AG09319 (cell line): Measurements from ENCODE around the gene NUP43.

Experiments used
- DNase-seq: peaks from one replicate; pipeline ENCODE4 v3.0.0-alpha.2; 2010; ENCODE audit warnings: low read depth; ENCODE audit errors: extremely low read depth
- TF ChIP-seq, protein P1 (sequence below): IDR thresholded peaks from 2 replicates; pipeline ENCODE4 v1.5.1; 2011; ENCODE audit warnings: low read depth, mild to moderate bottlenecking, inconsistent platforms, low read length, moderate library complexity

Gene NUP43

DNA sequence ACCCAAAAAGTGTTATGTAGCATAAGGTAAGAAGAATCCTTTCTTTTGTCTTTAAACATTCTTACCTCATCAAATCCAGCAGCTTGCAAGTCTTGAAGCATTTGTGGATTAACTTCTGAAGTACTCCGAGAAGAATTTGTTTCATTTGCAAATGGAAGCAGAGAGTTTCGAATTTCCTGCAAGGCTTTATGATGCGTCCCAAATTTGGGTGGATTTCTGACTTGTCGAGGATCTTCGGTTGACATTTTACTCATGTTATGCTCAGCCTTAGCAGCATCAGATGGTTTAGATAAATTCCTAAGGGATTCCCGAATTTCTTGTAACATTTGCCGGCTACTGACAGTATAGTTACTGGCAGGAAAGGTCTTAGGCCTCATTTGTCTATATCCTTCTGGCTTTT is 44.6 kb downstream of the NUP43 start:
- TF ChIP-seq, protein P1, sequence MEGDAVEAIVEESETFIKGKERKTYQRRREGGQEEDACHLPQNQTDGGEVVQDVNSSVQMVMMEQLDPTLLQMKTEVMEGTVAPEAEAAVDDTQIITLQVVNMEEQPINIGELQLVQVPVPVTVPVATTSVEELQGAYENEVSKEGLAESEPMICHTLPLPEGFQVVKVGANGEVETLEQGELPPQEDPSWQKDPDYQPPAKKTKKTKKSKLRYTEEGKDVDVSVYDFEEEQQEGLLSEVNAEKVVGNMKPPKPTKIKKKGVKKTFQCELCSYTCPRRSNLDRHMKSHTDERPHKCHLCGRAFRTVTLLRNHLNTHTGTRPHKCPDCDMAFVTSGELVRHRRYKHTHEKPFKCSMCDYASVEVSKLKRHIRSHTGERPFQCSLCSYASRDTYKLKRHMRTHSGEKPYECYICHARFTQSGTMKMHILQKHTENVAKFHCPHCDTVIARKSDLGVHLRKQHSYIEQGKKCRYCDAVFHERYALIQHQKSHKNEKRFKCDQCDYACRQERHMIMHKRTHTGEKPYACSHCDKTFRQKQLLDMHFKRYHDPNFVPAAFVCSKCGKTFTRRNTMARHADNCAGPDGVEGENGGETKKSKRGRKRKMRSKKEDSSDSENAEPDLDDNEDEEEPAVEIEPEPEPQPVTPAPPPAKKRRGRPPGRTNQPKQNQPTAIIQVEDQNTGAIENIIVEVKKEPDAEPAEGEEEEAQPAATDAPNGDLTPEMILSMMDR = no peak
- DNase-seq = no peak

DNA sequence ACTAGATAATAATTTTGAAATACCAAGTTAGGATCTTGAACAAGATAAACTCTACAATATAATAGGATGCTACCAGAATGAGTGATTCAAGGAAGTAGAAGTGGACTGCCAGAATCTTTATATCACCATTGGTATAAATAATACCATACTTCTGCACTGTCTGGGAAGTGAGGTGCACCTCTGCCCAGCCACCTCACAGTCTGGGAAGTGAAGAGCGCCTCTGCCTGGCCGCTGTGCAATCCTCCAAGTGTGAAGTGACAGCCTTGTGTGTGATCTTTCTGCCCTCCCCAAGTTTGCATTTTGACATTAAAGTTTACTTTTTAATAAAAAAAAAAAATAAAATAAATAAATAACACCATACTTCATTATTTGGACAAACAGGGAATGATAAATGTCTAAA is 47.2 kb downstream of the NUP43 start:
- DNase-seq = no peak
- TF ChIP-seq, protein P1 = no peak

DNA sequence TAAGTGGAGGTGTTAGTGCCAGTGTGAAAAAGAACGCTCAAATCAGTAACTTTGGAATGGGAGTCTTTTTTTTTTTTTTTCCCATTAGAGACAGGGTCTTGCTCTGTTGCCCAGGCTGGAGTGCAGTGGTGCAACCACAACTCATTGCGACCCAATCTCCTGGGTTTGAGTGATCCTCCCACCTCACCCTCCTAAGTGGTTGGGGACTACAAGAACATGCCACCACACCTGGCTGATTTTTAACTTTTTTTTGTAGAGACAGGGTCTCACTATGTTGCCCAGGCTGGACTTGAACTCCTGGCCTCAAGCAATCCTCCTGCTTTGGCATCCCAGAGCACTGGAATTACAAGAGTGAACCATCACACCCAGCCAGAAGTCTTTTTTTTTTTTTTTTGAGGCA is 48.2 kb downstream of the NUP43 start:
- DNase-seq = no peak
- TF ChIP-seq, protein P1 = no peak

DNA sequence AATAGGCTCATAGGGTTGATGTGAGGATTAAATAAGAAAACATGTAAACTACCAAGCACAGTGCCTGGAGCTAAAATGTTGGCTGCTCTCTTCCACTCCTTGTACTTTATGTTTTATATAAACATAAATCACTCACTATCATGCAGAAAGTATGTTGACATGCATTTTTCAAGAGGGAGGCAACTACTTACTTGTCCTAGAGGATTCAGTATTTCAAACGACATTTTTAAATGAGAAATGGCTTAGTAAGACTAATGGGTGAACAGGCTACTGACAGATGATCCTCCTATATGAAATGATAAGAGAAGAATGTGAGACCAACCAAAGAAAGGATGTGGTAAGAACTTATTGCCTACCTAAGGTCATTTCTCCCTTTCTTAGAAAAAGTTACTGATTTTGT is 49.4 kb downstream of the NUP43 start:
- TF ChIP-seq, protein P1 = no peak
- no peak for DNase-seq

DNA sequence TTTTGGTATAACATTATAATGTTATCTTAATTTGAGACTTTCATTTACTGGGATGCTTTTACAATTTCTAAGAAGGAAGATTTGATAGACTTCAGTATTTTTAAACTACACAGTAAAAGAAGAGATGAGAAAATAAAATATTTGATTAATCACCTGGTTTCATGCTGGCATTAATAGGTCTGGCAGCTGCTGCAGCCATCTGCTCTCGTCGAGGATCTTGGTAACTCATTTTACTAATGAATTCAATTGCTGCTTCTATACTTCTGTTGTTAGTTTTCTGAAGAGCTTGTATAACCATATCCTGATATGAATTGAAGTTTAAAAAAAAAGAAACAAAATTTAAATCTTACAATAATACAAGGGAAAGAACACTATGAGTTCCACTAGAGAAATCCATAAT is 51.4 kb downstream of the NUP43 start:
- DNase-seq = no peak
- TF ChIP-seq, protein P1 = no peak

DNA sequence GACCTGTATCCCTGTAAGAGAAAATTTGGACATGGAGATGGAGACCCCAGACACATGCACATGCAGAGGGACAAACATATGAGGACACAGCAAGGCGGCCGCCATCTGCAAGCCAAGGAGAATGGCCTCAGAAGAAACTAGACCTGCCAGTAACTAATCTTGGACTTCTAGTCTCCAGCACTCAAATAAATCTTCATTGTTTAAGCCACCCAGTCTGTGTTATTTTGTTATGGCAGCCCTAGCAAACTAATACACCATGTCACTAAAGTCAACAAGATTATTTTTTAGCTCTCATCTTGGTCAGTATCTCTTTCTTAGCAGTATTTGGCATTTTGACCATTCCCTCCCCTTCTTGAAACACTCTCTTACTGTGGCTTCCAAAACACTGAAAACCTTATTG is 55.1 kb downstream of the NUP43 start:
- no peak for DNase-seq
- TF ChIP-seq, protein P1 = no peak

DNA sequence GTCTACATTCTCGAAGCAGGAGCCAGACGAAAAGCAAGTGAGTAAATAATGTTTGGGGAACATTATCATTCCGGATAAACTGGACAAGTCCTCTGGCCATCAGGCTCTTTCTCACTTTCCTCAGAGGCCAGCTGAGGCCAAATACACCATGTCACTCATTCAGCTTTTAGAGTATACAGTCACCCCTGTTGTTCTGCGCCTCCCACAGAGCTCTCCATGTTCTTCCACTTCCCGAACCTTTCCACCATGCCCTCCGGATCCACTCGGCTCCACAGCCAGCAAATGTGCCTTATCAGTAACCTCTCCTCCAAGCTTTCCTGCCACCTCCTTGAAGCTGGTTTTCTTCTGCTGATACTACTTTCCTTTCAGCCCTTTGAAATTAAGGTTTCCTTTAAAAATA is 60.1 kb downstream of the NUP43 start:
- TF ChIP-seq, protein P1 = no peak
- no peak for DNase-seq
